SU-DHL-6 (cell line): ENCODE data around the gene DHX9.

Experiments
- H2AFZ ChIP-seq: fragments of 200-600 bp; sonication (generic); 2 replicates; pipeline ENCODE4 v1.6.1; 2014; ENCODE audit warnings: low read depth, mild to moderate bottlenecking, moderate library complexity, mixed read lengths, antibody characterized with exemption, low read length; ENCODE audit not compliant: severe bottlenecking
- H3F3A ChIP-seq: fragments of 200-600 bp; shearing (Covaris generic); 2 replicates; pipeline ENCODE4 v1.6.0; 2016; ENCODE audit warnings: antibody characterized with exemption, mild to moderate bottlenecking; ENCODE audit not compliant: insufficient read depth
- H3K27ac ChIP-seq: fragments of 200-600 bp; sonication (generic); 2 replicates; pipeline ENCODE4 v1.5.1; 2016; ENCODE audit warnings: low read depth, mild to moderate bottlenecking, low read length, moderate library complexity, mixed read lengths
- H3K27me3 ChIP-seq: fragments of 200-600 bp; sonication (generic), shearing (Covaris generic); 2 replicates; pipeline ENCODE4 v1.6.0; 2014; ENCODE audit warnings: mild to moderate bottlenecking, low read length
- H3K36me3 ChIP-seq: fragments of 200-600 bp; sonication (generic); 2 replicates; pipeline ENCODE4 v1.6.1; 2014; ENCODE audit warnings: mild to moderate bottlenecking, low read length, mixed read lengths
- H3K4me2 ChIP-seq: fragments of 300-600, 200-600 bp; shearing (Covaris generic), sonication (generic); 2 replicates; pipeline ENCODE4 v1.6.0; 2014; ENCODE audit warnings: low read length, low read depth, mild to moderate bottlenecking; ENCODE audit not compliant: poor library complexity, severe bottlenecking
- H3K4me3 ChIP-seq: fragments of 200-600 bp; sonication (generic); 2 replicates; pipeline ENCODE4 v1.5.1; 2014; ENCODE audit warnings: antibody characterized with exemption, low read length, mild to moderate bottlenecking, mixed read lengths; ENCODE audit not compliant: insufficient read depth, poor library complexity, severe bottlenecking
- H3K79me2 ChIP-seq: fragments of 200-600 bp; sonication (generic); 2 replicates; pipeline ENCODE4 v1.6.1; 2014; ENCODE audit warnings: mild to moderate bottlenecking, low read length, moderate library complexity; ENCODE audit not compliant: insufficient read depth
- H3K9ac ChIP-seq: fragments of 200-600 bp; sonication (generic); 2 replicates; pipeline ENCODE4 v1.7.0; 2014; ENCODE audit warnings: mild to moderate bottlenecking, low read length
- H3K9me2 ChIP-seq: fragments of 200-600 bp; sonication (generic); replicated peaks from 2 replicates; pipeline ENCODE4 v1.6.1; 2014; ENCODE audit warnings: low read length; ENCODE audit not compliant: insufficient read depth
- H3K9me3 ChIP-seq: fragments of 200-600 bp; sonication (generic); 2 replicates; pipeline ENCODE4 v1.6.1; 2014; ENCODE audit warnings: low read length, mixed read lengths; ENCODE audit not compliant: insufficient read depth
- H4K20me1 ChIP-seq: fragments of 200-600 bp; sonication (generic); 2 replicates; pipeline ENCODE4 v1.6.1; 2014; ENCODE audit warnings: low read depth, mild to moderate bottlenecking, antibody characterized with exemption, low read length, moderate library complexity, mixed read lengths
- CTCF ChIP-seq: fragments of 200-600 bp; sonication (generic); IDR thresholded peaks from one replicate; pipeline ENCODE4 v1.5.1; 2017; ENCODE audit warnings: antibody characterized with exemption, mild to moderate bottlenecking, low read length, moderate library complexity; ENCODE audit not compliant: insufficient read depth, poor library complexity, severe bottlenecking
- EZH2phosphoT487 ChIP-seq: fragments of 200-600 bp; sonication (generic), shearing (Covaris generic); conservative IDR thresholded peaks from 2 replicates; pipeline ENCODE4 v1.6.1; 2018; ENCODE audit warnings: mild to moderate bottlenecking, antibody characterized with exemption, low read length, moderate library complexity, mixed read lengths

DHX9 gene

DNA sequence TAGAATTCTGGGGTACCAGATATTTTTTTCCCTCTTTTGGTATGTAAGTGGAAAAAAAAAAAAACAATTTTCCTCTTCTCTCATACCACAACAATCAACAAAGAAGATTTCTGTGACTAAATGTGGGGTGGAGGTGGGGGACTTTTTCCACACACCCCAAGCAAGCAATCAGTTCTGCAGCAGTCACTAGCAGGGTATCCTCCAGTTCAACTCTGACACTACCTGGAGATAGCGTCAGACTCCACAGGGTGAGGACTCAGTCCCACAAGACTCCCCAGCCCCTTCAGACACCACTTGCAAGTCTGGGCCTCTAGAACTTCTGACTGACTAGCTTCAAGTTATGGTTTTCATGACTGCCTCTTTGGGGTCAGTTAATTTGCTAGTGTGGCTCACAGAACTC lies 6.2 kb downstream of the DHX9 start:
- Histone ChIP-seq H3K79me2 (peaks cover 100% of the 10 kb centered on the region), H3K9me3 (no peaks in the 10 kb centered on the region), H3K9ac (no peak overlapping the region), H3K27me3 (no peaks in the 10 kb centered on the region), H3K4me3 (no peak overlapping the region), H3K27ac (no peak overlapping the region), H3K9me2 (no peaks in the 10 kb centered on the region), H2AFZ (no peak overlapping the region), H3K4me2 (no peak overlapping the region), H3K36me3 (peaks cover 89% of the 10 kb centered on the region), H4K20me1 (peaks cover 93% of the 10 kb centered on the region), H3F3A (peaks cover 22% of the 10 kb centered on the region)
- TF ChIP-seq EZH2phosphoT487 (no peak), CTCF (no peak)

DNA sequence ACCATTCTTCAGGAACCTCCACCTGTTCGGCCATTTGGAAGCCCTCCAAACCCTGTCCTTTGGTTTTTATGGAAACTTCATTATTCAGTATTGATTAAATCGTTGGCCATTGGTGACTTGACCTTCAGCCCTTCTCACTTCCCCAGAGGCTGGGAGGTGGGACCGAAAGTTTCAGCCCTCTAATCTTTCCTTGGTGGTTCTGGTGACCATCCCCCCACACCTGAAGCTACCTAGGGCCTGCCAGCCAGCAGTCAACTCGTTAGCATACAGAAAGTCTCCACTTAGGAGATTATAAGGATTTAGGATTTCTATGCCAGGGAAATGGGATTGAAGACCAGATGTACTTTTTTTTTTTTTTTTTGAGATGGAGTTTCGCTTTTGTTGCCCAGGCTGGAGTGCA lies 6.7 kb downstream of the DHX9 start:
- H3K4me3 ChIP-seq: no peak overlapping the region
- no peak overlapping the region for H3K9ac ChIP-seq
- H3K36me3 ChIP-seq: peaks cover 91% of the 10 kb centered on the region
- no peaks in the 10 kb centered on the region for H3K9me2 ChIP-seq
- TF ChIP-seq EZH2phosphoT487: no peak
- TF ChIP-seq CTCF: no peak
- H3K9me3 ChIP-seq: no peaks in the 10 kb centered on the region
- no peaks in the 10 kb centered on the region for H3K27me3 ChIP-seq
- H3K4me2 ChIP-seq: no peak overlapping the region
- peaks cover 100% of the 10 kb centered on the region for H3K79me2 ChIP-seq
- H2AFZ ChIP-seq: no peak overlapping the region
- peaks cover 22% of the 10 kb centered on the region for H3F3A ChIP-seq
- no peak overlapping the region for H3K27ac ChIP-seq
- peaks cover 94% of the 10 kb centered on the region for H4K20me1 ChIP-seq

- Histone ChIP-seq H3K36me3 (peaks cover 94% of the 10 kb centered on the region), H3K9me3 (no peaks in the 10 kb centered on the region), H2AFZ (no peak overlapping the region), H3K4me3 (no peak overlapping the region), H3K9me2 (no peaks in the 10 kb centered on the region), H3F3A (peaks cover 29% of the 10 kb centered on the region), H4K20me1 (peaks cover 95% of the 10 kb centered on the region), H3K9ac (no peak overlapping the region), H3K27me3 (no peaks in the 10 kb centered on the region), H3K4me2 (no peak overlapping the region), H3K79me2 (peaks cover 100% of the 10 kb centered on the region), H3K27ac (no peak overlapping the region)
- TF ChIP-seq CTCF (no peak), EZH2phosphoT487 (no peak)
These were observed 8.0 kb downstream of the DHX9 start for GRCh38 chr1:182847105-182847504.
